Activated CD8-positive, alpha-beta T cell treated with anti-CD3 and anti-CD28 coated beads for 36 hours (primary cell): Measurements from ENCODE around the gene PAK1. TPM values are rescaled to one million over a fixed set of nuclear protein-coding genes. Genes with fewer than 3 reads are reported as not detected.

Experiments used
- ATAC-seq: fragments of 200-7000 bp; cut with Tn5 transposase; one replicate; pipeline ENCODE4 v1.10.0; 2021; ENCODE audit warnings: mild to moderate bottlenecking, moderate library complexity
- CTCF ChIA-PET: fragments of 350-600 bp; sonication (Branson Sonifier 250); formaldehyde crosslinking; loops from one replicate; lab custom pipeline; 2021; ENCODE audit warnings: antibody characterized with exemption; lab: Charles Lee
- POLR2A ChIA-PET: fragments of 350-600 bp; sonication (Branson Sonifier 250); formaldehyde crosslinking; loops from one replicate; lab custom pipeline; 2021; ENCODE audit warnings: antibody characterized with exemption; lab: Charles Lee
- DNase-seq: peaks from one replicate; pipeline ENCODE4 v3.0.0-alpha.2; 2020
- H3K27ac Mint-ChIP-seq: one replicate; pipeline ENCODE4 v1.8.0; 2021; ENCODE audit warnings: mild to moderate bottlenecking, mixed read lengths
- H3K27me3 Mint-ChIP-seq: one replicate; pipeline ENCODE4 v1.8.0; 2021; ENCODE audit warnings: mixed read lengths
- H3K36me3 Mint-ChIP-seq: one replicate; pipeline ENCODE4 v1.8.0; 2021; ENCODE audit warnings: low read depth, mixed read lengths
- H3K4me1 Mint-ChIP-seq: one replicate; pipeline ENCODE4 v1.8.0; 2021; ENCODE audit warnings: low read depth, mixed read lengths
- H3K4me3 Mint-ChIP-seq: one replicate; pipeline ENCODE4 v1.8.0; 2021; ENCODE audit warnings: mild to moderate bottlenecking, moderate library complexity, mixed read lengths
- H3K9me3 Mint-ChIP-seq: one replicate; pipeline ENCODE4 v1.8.0; 2021; ENCODE audit warnings: mixed read lengths
- CTCF ChIP-seq: fragments of 200-600 bp; IDR thresholded peaks from one replicate; pipeline ENCODE4 v1.8.0; 2022; ENCODE audit warnings: antibody characterized with exemption, mild to moderate bottlenecking
- intact Hi-C: fragments of 100-400 bp; cut with micrococcal nuclease; formaldehyde crosslinking; loops from one replicate; pipeline ENCODE4 v1.10.0; 2022
- total RNA-seq, 2 experiments: library from RNA; stranded (reverse); gene quantifications; one replicate each; pipeline ENCODE4 v1.2.3, GENCODE V29; 2021

The PAK1 gene
- total RNA-seq, 2 experiments from 2014 or later, result 43.8 to 49.9 TPM

GRCh38 chr11:77424644-77425043, 49.2 kb downstream of the PAK1 start:
- no peak for ATAC-seq
- TF ChIP-seq CTCF, result no peak

GRCh38 chr11:77423624-77424023, 50.3 kb downstream of the PAK1 start:
- no peak for ATAC-seq
- ChIA-PET CTCF (no interaction called here), POLR2A (interaction anchor here (0.8 kb wide), 1 partner anchor 18 kb away, joined by 3 read pairs; no protein-coding TSS in a partner anchor)
- Mint-ChIP-seq H3K4me3 (no peak overlapping the region), H3K4me1 (peaks cover 1% of the 10 kb centered on the region), H3K36me3 (no peaks in the 10 kb centered on the region), H3K9me3 (no peaks in the 10 kb centered on the region), H3K27me3 (peaks cover 4% of the 10 kb centered on the region), H3K27ac (no peak overlapping the region)
- TF ChIP-seq CTCF, result no peak
- intact Hi-C loops, result no loop called here
- DNase-seq, result no peak

More at GRCh38 chr11:77424644-77425043, 49.2 kb downstream of the PAK1 start:
- H3K36me3 Mint-ChIP-seq, result no peaks in the 10 kb centered on the region
- intact Hi-C loops, result no loop called here
- no peaks in the 10 kb centered on the region for H3K4me1 Mint-ChIP-seq
- no peak for DNase-seq
- CTCF ChIA-PET, result interaction anchor here (0.8 to 1.5 kb wide), 2 partner anchors 16 to 38 kb away, joined by 3 read pairs; no protein-coding TSS in a partner anchor
- POLR2A ChIA-PET, result no interaction called here
- H3K4me3 Mint-ChIP-seq, result no peak overlapping the region
- H3K27me3 Mint-ChIP-seq, result peaks cover 4% of the 10 kb centered on the region
- no peaks in the 10 kb centered on the region for H3K9me3 Mint-ChIP-seq
- no peak overlapping the region for H3K27ac Mint-ChIP-seq

GRCh38 chr11:77422687-77423086, 51.2 kb downstream of the PAK1 start:
- H3K9me3 Mint-ChIP-seq, result no peaks in the 10 kb centered on the region
- intact Hi-C loops, result no loop called here
- peaks cover 2% of the 10 kb centered on the region for H3K27me3 Mint-ChIP-seq
- no peaks in the 10 kb centered on the region for H3K36me3 Mint-ChIP-seq
- no peak for DNase-seq
- H3K4me3 Mint-ChIP-seq, result no peak overlapping the region
- H3K27ac Mint-ChIP-seq, result no peak overlapping the region
- ChIA-PET CTCF (interaction anchor here (1.3 kb wide), 1 partner anchor 10 kb away, joined by 3 read pairs; no protein-coding TSS in a partner anchor), POLR2A (no interaction called here)
- no peak for ATAC-seq
- H3K4me1 Mint-ChIP-seq, result peaks cover 7% of the 10 kb centered on the region
- TF ChIP-seq CTCF, result no peak

- peaks cover 2% of the 10 kb centered on the region for H3K27me3 Mint-ChIP-seq
- peaks cover 7% of the 10 kb centered on the region for H3K4me1 Mint-ChIP-seq
- no peak overlapping the region for H3K4me3 Mint-ChIP-seq
- intact Hi-C loops, result no loop called here
- no peaks in the 10 kb centered on the region for H3K9me3 Mint-ChIP-seq
- no peak for ATAC-seq
- DNase-seq, result no peak
- H3K27ac Mint-ChIP-seq, result no peak overlapping the region
- TF ChIP-seq CTCF, result no peak
- CTCF ChIA-PET, result interaction anchor here (0.8 to 1.3 kb wide), 2 partner anchors 9 to 14 kb away, joined by 3 to 4 read pairs; no protein-coding TSS in a partner anchor
- no peaks in the 10 kb centered on the region for H3K36me3 Mint-ChIP-seq
- POLR2A ChIA-PET, result no interaction called here
Observed at GRCh38 chr11:77421041-77421723, 52.7 kb downstream of the PAK1 start.

- TF ChIP-seq CTCF, result no peak
- Mint-ChIP-seq H3K4me1 (peaks cover 7% of the 10 kb centered on the region), H3K36me3 (no peaks in the 10 kb centered on the region), H3K27ac (no peak overlapping the region), H3K4me3 (no peak overlapping the region), H3K9me3 (no peaks in the 10 kb centered on the region), H3K27me3 (no peaks in the 10 kb centered on the region)
- no peak for DNase-seq
- intact Hi-C loops, result no loop called here
- no peak for ATAC-seq
- POLR2A ChIA-PET, result no interaction called here
- CTCF ChIA-PET, result interaction anchor here (2.0 kb wide), 1 partner anchor 292 kb away, joined by 4 read pairs; no protein-coding TSS in a partner anchor
Observed at GRCh38 chr11:77418971-77419597, 54.8 kb downstream of the PAK1 start.
